Glutamatergic neuron (in vitro differentiated cells): Measurements from ENCODE around the gene PDRG1. TPM values are rescaled to one million over a fixed set of nuclear protein-coding genes. Genes with fewer than 3 reads are reported as not detected.
"Not testable (repeated sequence)": the region's sequence is repeated elsewhere in the genome, so short reads cannot be mapped to it uniquely, and the experiment has no call there.

ENCODE experiments used
- DNase-seq: peaks from one replicate; pipeline ENCODE4 v3.0.0; 2022
- H3K27ac Mint-ChIP-seq: one replicate; pipeline ENCODE4 v1.8.0; 2020; ENCODE audit warnings: mild to moderate bottlenecking, mixed read lengths, inconsistent platforms; ENCODE audit not compliant: unreplicated experiment
- H3K27me3 Mint-ChIP-seq: one replicate; pipeline ENCODE4 v1.8.0; 2020; ENCODE audit warnings: mild to moderate bottlenecking, moderate library complexity, mixed read lengths, inconsistent platforms; ENCODE audit not compliant: unreplicated experiment
- H3K36me3 Mint-ChIP-seq: one replicate; pipeline ENCODE4 v1.8.0; 2020; ENCODE audit warnings: mild to moderate bottlenecking, mixed read lengths, inconsistent platforms; ENCODE audit not compliant: unreplicated experiment
- H3K4me1 Mint-ChIP-seq: one replicate; pipeline ENCODE4 v1.8.0; 2020; ENCODE audit warnings: mild to moderate bottlenecking, low read depth, mixed read lengths, inconsistent platforms; ENCODE audit not compliant: unreplicated experiment
- H3K4me3 Mint-ChIP-seq: one replicate; pipeline ENCODE4 v1.8.0; 2020; ENCODE audit warnings: mild to moderate bottlenecking, mixed read lengths, inconsistent platforms; ENCODE audit not compliant: unreplicated experiment
- H3K9me3 Mint-ChIP-seq: one replicate; pipeline ENCODE4 v1.8.0; 2020; ENCODE audit warnings: mild to moderate bottlenecking, moderate library complexity, mixed read lengths, inconsistent platforms; ENCODE audit not compliant: unreplicated experiment
- total RNA-seq: library from RNA; stranded (reverse); fragmentation: NEBNext Ultra II Directional; extraction: Animal tissue kit (Norgen Biotek cat#: 25700); gene quantifications from one replicate; pipeline ENCODE4 v1.2.1, GENCODE V29; 2021; ENCODE audit not compliant: unreplicated experiment
- TF ChIP-seq, protein P1 (sequence below): fragments of 200-600 bp; sonication (generic); IDR thresholded peaks from one replicate; pipeline ENCODE4 v1.5.0; 2021; ENCODE audit not compliant: partially characterized antibody, unreplicated experiment

PDRG1 gene
- total RNA-seq, 1 donor from 2014 or later: 69.5 TPM

DNA sequence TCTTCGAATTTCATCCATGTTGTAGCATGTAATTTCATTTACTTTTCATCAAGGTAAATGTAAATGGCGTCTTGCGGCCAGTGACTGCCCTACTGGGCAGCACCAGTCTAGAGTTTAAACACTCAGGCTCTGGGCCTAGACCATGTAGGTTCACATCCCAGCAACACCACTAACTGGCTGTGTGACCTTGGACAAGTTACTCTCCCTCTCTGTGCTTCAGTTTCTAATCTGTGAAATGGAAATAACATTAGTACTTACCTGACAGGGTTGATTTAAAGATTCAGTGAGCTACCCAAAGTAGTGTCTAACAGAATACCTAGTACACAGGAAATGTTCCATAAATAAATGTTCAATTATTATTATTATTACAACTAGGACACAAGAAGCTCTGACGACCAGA lies 29.3 kb downstream of the PDRG1 start:
- Mint-ChIP-seq H3K4me3 (no peak overlapping the region), H3K9me3 (peaks cover 6% of the 10 kb centered on the region), H3K27ac (no peak overlapping the region), H3K27me3 (peaks cover 7% of the 10 kb centered on the region), H3K36me3 (no peaks in the 10 kb centered on the region), H3K4me1 (peaks cover 6% of the 10 kb centered on the region)
- DNase-seq: no peak
- TF ChIP-seq, protein P1, sequence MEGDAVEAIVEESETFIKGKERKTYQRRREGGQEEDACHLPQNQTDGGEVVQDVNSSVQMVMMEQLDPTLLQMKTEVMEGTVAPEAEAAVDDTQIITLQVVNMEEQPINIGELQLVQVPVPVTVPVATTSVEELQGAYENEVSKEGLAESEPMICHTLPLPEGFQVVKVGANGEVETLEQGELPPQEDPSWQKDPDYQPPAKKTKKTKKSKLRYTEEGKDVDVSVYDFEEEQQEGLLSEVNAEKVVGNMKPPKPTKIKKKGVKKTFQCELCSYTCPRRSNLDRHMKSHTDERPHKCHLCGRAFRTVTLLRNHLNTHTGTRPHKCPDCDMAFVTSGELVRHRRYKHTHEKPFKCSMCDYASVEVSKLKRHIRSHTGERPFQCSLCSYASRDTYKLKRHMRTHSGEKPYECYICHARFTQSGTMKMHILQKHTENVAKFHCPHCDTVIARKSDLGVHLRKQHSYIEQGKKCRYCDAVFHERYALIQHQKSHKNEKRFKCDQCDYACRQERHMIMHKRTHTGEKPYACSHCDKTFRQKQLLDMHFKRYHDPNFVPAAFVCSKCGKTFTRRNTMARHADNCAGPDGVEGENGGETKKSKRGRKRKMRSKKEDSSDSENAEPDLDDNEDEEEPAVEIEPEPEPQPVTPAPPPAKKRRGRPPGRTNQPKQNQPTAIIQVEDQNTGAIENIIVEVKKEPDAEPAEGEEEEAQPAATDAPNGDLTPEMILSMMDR: no peak

DNA sequence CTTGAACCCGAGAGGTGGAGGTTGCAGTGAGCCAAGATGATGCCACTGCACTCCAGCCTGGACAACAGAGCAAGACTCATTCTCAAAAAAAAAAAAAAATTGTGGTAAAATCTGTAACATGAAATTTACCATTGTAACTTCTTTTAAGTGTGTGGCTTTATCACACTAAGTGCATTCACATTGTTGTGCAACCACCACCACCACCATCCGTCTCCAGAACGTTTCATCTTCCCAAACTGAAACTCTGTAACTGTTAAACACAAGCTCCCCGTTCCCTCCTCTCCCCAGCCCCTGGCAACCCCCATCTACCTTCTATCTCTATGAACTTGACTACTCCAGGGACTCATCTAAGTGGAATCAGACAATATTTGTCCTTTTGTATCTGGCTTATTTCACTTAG lies 29.7 kb downstream of the PDRG1 start:
- H3K9me3 Mint-ChIP-seq: peaks cover 6% of the 10 kb centered on the region
- no peak for DNase-seq
- TF ChIP-seq, protein P1: no peak
- H3K4me1 Mint-ChIP-seq: peaks cover 4% of the 10 kb centered on the region
- no peaks in the 10 kb centered on the region for H3K36me3 Mint-ChIP-seq
- H3K27me3 Mint-ChIP-seq: peaks cover 7% of the 10 kb centered on the region
- no peak overlapping the region for H3K27ac Mint-ChIP-seq
- H3K4me3 Mint-ChIP-seq: no peak overlapping the region

- H3K4me3 Mint-ChIP-seq, H3K4me1 Mint-ChIP-seq, DNase-seq, H3K36me3 Mint-ChIP-seq, H3K27ac Mint-ChIP-seq, H3K27me3 Mint-ChIP-seq, H3K9me3 Mint-ChIP-seq: not testable (repeated sequence)
Observed at GRCh38 chr20:31921480-31921879, 30.4 kb downstream of the PDRG1 start.

DNA sequence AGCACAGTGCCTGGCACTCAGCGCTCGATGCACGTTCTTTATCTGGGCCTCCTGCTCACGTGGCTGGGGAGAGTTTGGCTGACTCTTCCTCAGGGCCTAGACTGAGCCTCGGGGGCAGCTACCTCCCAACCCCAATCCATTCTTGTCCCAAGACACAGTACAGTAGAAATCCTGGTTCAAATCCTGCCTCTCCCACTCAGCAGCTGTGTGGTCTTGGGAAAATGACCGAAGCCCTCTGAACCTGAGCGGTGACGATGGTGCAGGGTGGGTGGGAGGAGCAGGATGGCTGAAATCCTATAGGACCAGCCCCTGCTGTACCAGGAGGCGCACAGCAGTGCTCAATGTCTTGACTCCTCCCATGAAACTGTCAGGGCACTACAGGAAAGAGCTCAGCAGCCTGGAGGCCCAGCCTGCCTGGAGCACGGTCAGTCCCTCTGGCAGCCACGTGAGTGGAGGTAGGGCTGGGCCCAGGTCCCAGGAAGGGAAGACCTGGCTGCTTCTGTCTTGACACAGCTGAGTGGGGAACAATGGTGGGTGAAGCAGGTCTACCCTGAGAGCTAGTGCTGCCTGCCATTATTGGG lies 31.5 kb downstream of the PDRG1 start:
- Mint-ChIP-seq H3K9me3 (peaks cover 5% of the 10 kb centered on the region), H3K4me1 (peaks cover 4% of the 10 kb centered on the region), H3K36me3 (no peaks in the 10 kb centered on the region), H3K27ac (no peak overlapping the region), H3K4me3 (no peak overlapping the region), H3K27me3 (peaks cover 7% of the 10 kb centered on the region)
- no peak for DNase-seq
- TF ChIP-seq, protein P1: no peak

GRCh38 chr20:31919410-31920155 lies 32.3 kb downstream of the PDRG1 start:
- no peak for DNase-seq
- Mint-ChIP-seq H3K36me3 (no peaks in the 10 kb centered on the region), H3K4me1 (peaks cover 4% of the 10 kb centered on the region), H3K27me3 (peaks cover 7% of the 10 kb centered on the region), H3K27ac (no peak overlapping the region), H3K4me3 (no peak overlapping the region), H3K9me3 (peaks cover 5% of the 10 kb centered on the region)
- TF ChIP-seq, protein P1: no peak
